AG04450 (cell line): ENCODE data around the gene GRK5. TPM values are rescaled to one million over a fixed set of nuclear protein-coding genes. Genes with fewer than 3 reads are reported as not detected.

Experiments
- CTCF ChIA-PET: fragments of 300-600, 350-600 bp; formaldehyde crosslinking; extraction: SDS; loops from one replicate; lab custom pipeline; 2022; ENCODE audit warnings: antibody characterized with exemption, inconsistent platforms; lab: Charles Lee
- POLR2A ChIA-PET: fragments of 350-600 bp; formaldehyde crosslinking; extraction: SDS; loops from one replicate; lab custom pipeline; 2021; ENCODE audit warnings: antibody characterized with exemption, inconsistent platforms; lab: Yijun Ruan, JAX
- DNase-seq: peaks from one replicate; pipeline ENCODE4 v3.0.0-alpha.2; 2011; ENCODE audit warnings: low read depth, low spot score
- H3K27ac ChIP-seq: one replicate; pipeline ENCODE4 v1.5.1; 2012; ENCODE audit warnings: low read depth, low read length, control low read depth
- H3K27me3 ChIP-seq: one replicate; pipeline ENCODE4 v1.6.0; 2012; ENCODE audit warnings: low read length; ENCODE audit not compliant: control insufficient read depth, insufficient read depth
- H3K4me3 ChIP-seq: 2 replicates; pipeline ENCODE4 v1.5.1; 2011; ENCODE audit warnings: mild to moderate bottlenecking, low read depth, low read length, control low read depth
- H3K9me3 ChIP-seq: 2 replicates; pipeline ENCODE4 v1.5.1; 2012; ENCODE audit warnings: low read length; ENCODE audit not compliant: control insufficient read depth, insufficient read depth
- CTCF ChIP-seq: IDR thresholded peaks from 2 replicates; pipeline ENCODE4 v1.5.1; 2011; ENCODE audit warnings: low read depth, low read length, control low read depth, inconsistent platforms
- polyA plus RNA-seq: library from polyadenylated mRNA; depleted of rRNA; stranded (reverse); fragments of >200 nt; gene quantifications from 2 replicates; pipeline ENCODE4 v1.2.3, GENCODE V29; 2011

The GRK5 gene
- polyA plus RNA-seq, 1 experiment, result 27.6 TPM

GRCh38 chr10:119355930-119356329 is 148.6 kb downstream of the GRK5 start:
- POLR2A ChIA-PET, result no interaction called here
- Histone ChIP-seq H3K27ac (no peak overlapping the region), H3K9me3 (peaks cover 26% of the 10 kb centered on the region), H3K27me3 (no peaks in the 10 kb centered on the region), H3K4me3 (no peak overlapping the region)
- peak; percentile 50 for TF ChIP-seq CTCF
- CTCF ChIA-PET, result interaction anchor here (0.7 to 1.6 kb wide), 3 partner anchors 8 to 34 kb away, joined by 4 to 12 read pairs (median 4); no protein-coding TSS in a partner anchor
- DNase-seq, result no peak

GRCh38 chr10:119357412-119358151 is 150.2 kb downstream of the GRK5 start:
- H3K27ac ChIP-seq, result no peak overlapping the region
- ChIA-PET POLR2A (no interaction called here), CTCF (interaction anchor here (0.6 to 0.7 kb wide), 2 partner anchors 9 to 271 kb away, joined by 4 to 8 read pairs; no protein-coding TSS in a partner anchor)

GRCh38 chr10:119358152-119358512 is 150.8 kb downstream of the GRK5 start:
- H3K9me3 ChIP-seq, result peaks cover 13% of the 10 kb centered on the region
- CTCF ChIA-PET, result no interaction called here
- no peak overlapping the region for H3K4me3 ChIP-seq

More at GRCh38 chr10:119357412-119358151, 150.2 kb downstream of the GRK5 start:
- Histone ChIP-seq H3K9me3 (peaks cover 15% of the 10 kb centered on the region), H3K4me3 (no peak overlapping the region), H3K27me3 (no peaks in the 10 kb centered on the region)
- no peak for TF ChIP-seq CTCF
- no peak for DNase-seq

GRCh38 chr10:119358567-119358966 is 151.2 kb downstream of the GRK5 start:
- Histone ChIP-seq H3K9me3 (peaks cover 13% of the 10 kb centered on the region), H3K27me3 (no peaks in the 10 kb centered on the region), H3K4me3 (no peak overlapping the region), H3K27ac (no peak overlapping the region)
- ChIA-PET POLR2A (no interaction called here), CTCF (no interaction called here)
- no peak for TF ChIP-seq CTCF
- no peak for DNase-seq

More at GRCh38 chr10:119358152-119358512, 150.8 kb downstream of the GRK5 start:
- no peaks in the 10 kb centered on the region for H3K27me3 ChIP-seq
- no peak overlapping the region for H3K27ac ChIP-seq
- POLR2A ChIA-PET, result no interaction called here
- TF ChIP-seq CTCF, result no peak
- DNase-seq, result no peak

- no peak for DNase-seq
- no peaks in the 10 kb centered on the region for H3K27me3 ChIP-seq
- CTCF ChIA-PET, result no interaction called here
Measured at GRCh38 chr10:119359025-119359424, 151.7 kb downstream of the GRK5 start.

More at GRCh38 chr10:119359025-119359424, 151.7 kb downstream of the GRK5 start:
- TF ChIP-seq CTCF, result no peak
- POLR2A ChIA-PET, result no interaction called here
- Histone ChIP-seq H3K9me3 (peaks cover 13% of the 10 kb centered on the region), H3K27ac (no peak overlapping the region), H3K4me3 (no peak overlapping the region)
